ENCODE data around the gene SMIM17. TPM values are rescaled to one million over a fixed set of nuclear protein-coding genes. Genes with fewer than 3 reads are reported as not detected.

SMIM17 gene
- total RNA-seq, 2 donors from 2014 or later, result not detected

DNA sequence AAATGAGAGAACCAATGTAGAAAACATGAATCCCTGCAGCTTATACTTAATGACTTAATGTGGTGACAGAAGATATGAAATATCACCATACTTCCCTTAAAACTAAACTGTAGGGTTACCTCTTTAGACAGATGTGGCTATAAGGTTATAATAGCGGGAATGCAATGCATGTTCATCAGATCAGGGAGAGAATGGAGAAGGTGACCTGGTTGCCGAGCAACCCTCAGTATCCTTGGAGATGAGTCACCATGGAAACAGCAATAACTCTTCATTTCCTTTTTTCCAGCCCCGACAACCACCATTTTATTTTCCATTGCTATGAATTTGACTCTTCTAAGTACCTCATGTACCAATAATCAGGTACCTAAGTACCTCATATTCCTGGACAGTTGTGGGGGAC is 56.6 kb downstream of the SMIM17 start:
- H3K4me3 ChIP-seq, result no peak overlapping the region
- TF ChIP-seq, protein P1, sequence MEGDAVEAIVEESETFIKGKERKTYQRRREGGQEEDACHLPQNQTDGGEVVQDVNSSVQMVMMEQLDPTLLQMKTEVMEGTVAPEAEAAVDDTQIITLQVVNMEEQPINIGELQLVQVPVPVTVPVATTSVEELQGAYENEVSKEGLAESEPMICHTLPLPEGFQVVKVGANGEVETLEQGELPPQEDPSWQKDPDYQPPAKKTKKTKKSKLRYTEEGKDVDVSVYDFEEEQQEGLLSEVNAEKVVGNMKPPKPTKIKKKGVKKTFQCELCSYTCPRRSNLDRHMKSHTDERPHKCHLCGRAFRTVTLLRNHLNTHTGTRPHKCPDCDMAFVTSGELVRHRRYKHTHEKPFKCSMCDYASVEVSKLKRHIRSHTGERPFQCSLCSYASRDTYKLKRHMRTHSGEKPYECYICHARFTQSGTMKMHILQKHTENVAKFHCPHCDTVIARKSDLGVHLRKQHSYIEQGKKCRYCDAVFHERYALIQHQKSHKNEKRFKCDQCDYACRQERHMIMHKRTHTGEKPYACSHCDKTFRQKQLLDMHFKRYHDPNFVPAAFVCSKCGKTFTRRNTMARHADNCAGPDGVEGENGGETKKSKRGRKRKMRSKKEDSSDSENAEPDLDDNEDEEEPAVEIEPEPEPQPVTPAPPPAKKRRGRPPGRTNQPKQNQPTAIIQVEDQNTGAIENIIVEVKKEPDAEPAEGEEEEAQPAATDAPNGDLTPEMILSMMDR (IDR thresholded peaks at IDR 0.05), result no peak

DNA sequence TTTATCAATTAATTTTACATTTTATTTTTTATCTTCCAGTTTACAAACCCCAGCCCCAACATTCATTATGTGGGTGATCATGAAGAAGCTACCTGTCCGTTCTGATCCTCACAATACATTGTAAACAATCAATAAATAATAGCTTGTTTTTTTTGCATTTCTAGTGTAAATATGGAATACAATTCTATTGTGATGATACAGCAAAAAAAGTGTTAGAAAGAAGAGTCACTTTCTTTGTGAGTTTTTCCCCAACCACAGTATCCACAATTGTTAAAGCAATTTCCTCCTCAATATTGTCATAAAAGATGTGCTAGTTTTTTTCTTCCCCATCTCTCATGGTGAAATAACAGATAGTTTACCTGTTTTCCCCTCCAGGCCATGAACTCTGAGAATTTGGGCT is 58.9 kb downstream of the SMIM17 start:
- H3K4me1 ChIP-seq, result no peaks in the 10 kb centered on the region
- TF ChIP-seq, protein P1 (IDR thresholded peaks at IDR 0.05), result no peak
- H3K36me3 ChIP-seq, result no peaks in the 10 kb centered on the region
- H3K9me3 ChIP-seq, result no peaks in the 10 kb centered on the region
- no peaks in the 10 kb centered on the region for H3K27me3 ChIP-seq
- H3K27ac ChIP-seq, result no peak overlapping the region
- no peak for DNase-seq (ENCODE audit: low spot score)
- no peak overlapping the region for H3K4me3 ChIP-seq

More for the DNA sequence above, 56.6 kb downstream of the SMIM17 start:
- H3K4me1 ChIP-seq, result no peaks in the 10 kb centered on the region
- H3K36me3 ChIP-seq, result no peaks in the 10 kb centered on the region
- no peak for DNase-seq (ENCODE audit: low spot score)
- no peaks in the 10 kb centered on the region for H3K27me3 ChIP-seq
- no peak overlapping the region for H3K27ac ChIP-seq
- H3K9me3 ChIP-seq, result no peaks in the 10 kb centered on the region

DNA sequence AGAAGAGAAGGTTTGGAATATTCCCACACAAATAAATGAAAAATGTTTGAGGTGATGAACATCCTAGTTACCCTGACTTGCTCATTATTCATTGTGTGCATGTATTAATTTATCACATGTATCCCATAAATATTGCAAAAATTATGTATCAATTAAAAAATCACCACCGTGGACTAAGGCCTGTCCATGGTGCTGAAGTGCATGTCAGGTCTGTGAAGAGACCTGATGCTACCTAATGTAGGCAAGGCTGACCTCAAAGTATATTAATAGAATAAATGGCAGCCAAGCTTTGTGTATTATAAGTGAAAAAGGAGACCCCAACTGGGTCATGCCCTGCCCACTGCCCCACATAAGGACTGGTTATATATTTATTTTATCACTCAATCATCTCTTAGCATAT is 63.0 kb downstream of the SMIM17 start:
- Histone ChIP-seq H3K4me3 (no peak overlapping the region), H3K27me3 (no peaks in the 10 kb centered on the region), H3K36me3 (no peaks in the 10 kb centered on the region), H3K4me1 (no peaks in the 10 kb centered on the region), H3K27ac (no peak overlapping the region), H3K9me3 (no peaks in the 10 kb centered on the region)
- TF ChIP-seq, protein P1 (IDR thresholded peaks at IDR 0.05), result no peak
- no peak for DNase-seq (ENCODE audit: low spot score)

Other genes starting within 250 kb of the SMIM17 start
- 1 to 10 TPM; 3.9 to 6.2 TPM for gene ZNF582, start 249.6 kb upstream of the SMIM17 start, total RNA-seq
- 1 to 10 TPM; 2.3 to 6.4 TPM for gene ZNF583, start 238.8 kb upstream of the SMIM17 start, total RNA-seq
- 1 to 10 TPM; 3.5 to 5.3 TPM for gene ZNF667, start 165.8 kb upstream of the SMIM17 start, total RNA-seq
- gene ZNF471, start 135.3 kb upstream of the SMIM17 start, total RNA-seq, result 1 to 10 TPM; 2.1 to 2.3 TPM
- gene ZFP28, start 104.2 kb upstream of the SMIM17 start, total RNA-seq, result 1 to 10 TPM; 4.0 to 4.6 TPM
- gene ZNF470, start 75.7 kb upstream of the SMIM17 start, total RNA-seq, result 1 to 10 TPM; 1.9 to 2.5 TPM
- 1 to 10 TPM; 6.9 to 9.8 TPM for gene ZNF71, start 47.9 kb upstream of the SMIM17 start, total RNA-seq
- 10 to 100 TPM in 1 of 2 donors, 1 to 10 TPM in 1; 6.5 to 12.8 TPM for gene ZNF835, start 28.6 kb downstream of the SMIM17 start, total RNA-seq
- 1 to 10 TPM; 4.8 to 8.3 TPM for gene PEG3, start 197.6 kb downstream of the SMIM17 start, total RNA-seq
- not detected for gene ZIM2, start 197.6 kb downstream of the SMIM17 start, total RNA-seq

Measured in right atrium auricular region (tissue), 2 donors.